Measurements from ENCODE around the gene CALB2.

DNA sequence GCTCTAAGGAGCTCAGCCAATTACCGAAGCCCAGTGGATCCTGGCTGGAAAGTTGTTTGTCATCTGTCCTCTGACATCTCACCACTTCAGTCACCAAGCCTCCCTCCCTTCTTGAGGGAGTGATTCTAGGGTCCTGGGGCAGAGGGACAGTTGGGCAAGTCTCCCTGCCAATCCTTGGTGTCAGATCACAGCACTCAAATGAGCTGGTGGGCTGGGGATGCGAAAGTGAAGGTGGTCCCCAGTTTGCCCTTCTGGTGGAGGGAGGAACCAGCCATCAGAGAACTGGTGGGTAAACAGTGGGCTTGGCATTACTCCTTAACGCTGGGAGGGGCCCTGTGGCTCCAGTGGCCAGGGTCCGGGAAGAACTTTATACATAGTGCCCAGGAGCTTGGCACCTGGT is 4.4 kb upstream of the CALB2 start:
- TF ChIP-seq, protein P1, sequence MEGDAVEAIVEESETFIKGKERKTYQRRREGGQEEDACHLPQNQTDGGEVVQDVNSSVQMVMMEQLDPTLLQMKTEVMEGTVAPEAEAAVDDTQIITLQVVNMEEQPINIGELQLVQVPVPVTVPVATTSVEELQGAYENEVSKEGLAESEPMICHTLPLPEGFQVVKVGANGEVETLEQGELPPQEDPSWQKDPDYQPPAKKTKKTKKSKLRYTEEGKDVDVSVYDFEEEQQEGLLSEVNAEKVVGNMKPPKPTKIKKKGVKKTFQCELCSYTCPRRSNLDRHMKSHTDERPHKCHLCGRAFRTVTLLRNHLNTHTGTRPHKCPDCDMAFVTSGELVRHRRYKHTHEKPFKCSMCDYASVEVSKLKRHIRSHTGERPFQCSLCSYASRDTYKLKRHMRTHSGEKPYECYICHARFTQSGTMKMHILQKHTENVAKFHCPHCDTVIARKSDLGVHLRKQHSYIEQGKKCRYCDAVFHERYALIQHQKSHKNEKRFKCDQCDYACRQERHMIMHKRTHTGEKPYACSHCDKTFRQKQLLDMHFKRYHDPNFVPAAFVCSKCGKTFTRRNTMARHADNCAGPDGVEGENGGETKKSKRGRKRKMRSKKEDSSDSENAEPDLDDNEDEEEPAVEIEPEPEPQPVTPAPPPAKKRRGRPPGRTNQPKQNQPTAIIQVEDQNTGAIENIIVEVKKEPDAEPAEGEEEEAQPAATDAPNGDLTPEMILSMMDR (IDR thresholded peaks at IDR 0.05; ENCODE audit: low read depth, low read length), result no peak
- TF ChIP-seq EZH2phosphoT487 (IDR thresholded peaks at IDR 0.05; ENCODE audit: low read depth), result no peak

All from OCI-LY3 (cell line).